DMS153 treated with DMSO at 0.1 percent for 48 hours (cell line): Measurements from ENCODE around the gene IPO5.
"Not testable (repeated sequence)": the region's sequence is repeated elsewhere in the genome, so short reads cannot be mapped to it uniquely, and the experiment has no call there.

Experiments used
- DNase-seq: peaks from one replicate; lab custom pipeline; 2025; ENCODE audit not compliant: unreplicated experiment; lab: John Stamatoyannopoulos, UW

The IPO5 gene

GRCh38 chr13:97948041-97948440, 5.4 kb upstream of the IPO5 start:
- no peak for DNase-seq

GRCh38 chr13:97949316-97949715, 4.2 kb upstream of the IPO5 start:
- not testable (repeated sequence) for DNase-seq

- no peak for DNase-seq
These were observed 2.1 kb upstream of the IPO5 start for GRCh38 chr13:97951376-97951775.

- DNase-seq: not testable (repeated sequence)
These were observed 644 bp upstream of the IPO5 start for GRCh38 chr13:97952831-97953230.

DNA sequence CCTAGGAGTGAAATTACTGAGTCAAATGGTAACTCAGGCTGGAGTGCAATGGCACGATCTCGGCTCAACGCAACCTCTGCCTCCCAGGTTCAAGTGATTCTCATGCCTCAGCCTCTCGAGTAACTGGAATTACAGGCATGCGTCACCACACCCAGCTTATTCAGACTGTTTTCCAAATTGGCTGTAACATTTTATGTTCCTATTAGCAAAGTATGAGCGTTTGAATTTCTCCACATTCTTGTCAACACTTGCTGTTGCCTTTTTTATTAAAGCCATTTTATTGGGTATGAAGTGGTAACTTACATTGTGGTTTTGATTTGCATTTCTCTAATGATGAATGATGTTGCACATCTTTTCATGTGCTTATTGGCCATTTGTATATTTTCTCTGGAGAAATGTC, 7.9 kb downstream of the IPO5 start:
- DNase-seq: no peak

GRCh38 chr13:97962887-97963286, 9.4 kb downstream of the IPO5 start:
- DNase-seq: no peak

DNA sequence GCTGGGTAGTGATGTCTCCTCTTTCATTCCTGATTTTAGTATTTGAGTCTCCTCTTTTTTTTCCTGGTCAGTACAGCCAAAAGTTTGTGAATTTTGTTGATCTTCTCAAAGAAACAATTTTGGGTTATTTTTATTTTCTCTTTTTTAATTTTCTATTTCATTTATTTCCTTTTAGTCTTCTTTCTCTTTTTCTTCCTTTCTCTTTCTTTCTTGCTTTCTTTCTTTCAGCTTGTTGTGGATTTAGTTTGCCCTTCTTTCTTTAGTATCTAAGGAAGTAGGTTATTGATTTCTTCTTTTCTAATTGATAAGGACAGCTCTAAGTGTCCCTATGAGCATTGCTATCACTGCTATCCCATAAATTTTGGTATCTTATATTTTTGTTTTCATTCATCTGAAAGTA, 13.8 kb downstream of the IPO5 start:
- DNase-seq: no peak

DNA sequence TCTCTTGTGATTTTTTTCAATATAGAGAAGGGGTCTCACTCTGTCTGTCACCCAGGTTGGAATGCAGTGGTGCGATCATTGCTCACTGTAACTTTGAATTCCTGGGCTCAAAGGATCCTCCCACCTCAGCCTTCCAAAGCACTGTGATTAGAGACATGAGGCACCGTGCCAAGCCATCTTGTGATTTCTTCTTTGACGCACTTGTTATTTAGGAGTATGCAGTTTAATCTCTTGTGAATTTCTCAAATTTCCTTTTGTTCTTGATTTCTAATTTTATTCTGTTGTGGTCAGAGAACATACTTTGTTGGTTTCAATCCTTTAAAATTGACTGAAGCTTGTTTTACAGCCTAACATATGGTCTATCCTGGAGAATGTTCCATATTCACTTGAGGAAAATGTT, 14.5 kb downstream of the IPO5 start:
- no peak for DNase-seq

DNA sequence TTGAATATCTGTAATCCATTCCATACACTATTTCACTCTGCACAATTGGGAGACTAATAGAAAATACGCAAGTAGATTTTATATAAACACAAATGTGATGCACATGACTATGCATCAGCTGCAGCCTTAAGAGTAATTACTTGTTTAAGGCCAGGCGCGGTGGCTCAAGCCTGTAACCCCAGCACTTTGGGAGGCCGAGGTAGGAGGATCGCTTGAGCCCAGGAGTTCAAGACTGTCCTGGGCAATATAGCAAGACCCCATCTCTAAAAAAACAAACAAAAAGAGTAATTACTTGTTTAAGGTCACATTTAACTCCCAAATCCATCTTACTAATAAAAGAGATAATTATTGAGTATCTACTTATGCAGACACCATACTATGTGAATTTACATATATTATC, 18.0 kb downstream of the IPO5 start:
- no peak for DNase-seq

DNA sequence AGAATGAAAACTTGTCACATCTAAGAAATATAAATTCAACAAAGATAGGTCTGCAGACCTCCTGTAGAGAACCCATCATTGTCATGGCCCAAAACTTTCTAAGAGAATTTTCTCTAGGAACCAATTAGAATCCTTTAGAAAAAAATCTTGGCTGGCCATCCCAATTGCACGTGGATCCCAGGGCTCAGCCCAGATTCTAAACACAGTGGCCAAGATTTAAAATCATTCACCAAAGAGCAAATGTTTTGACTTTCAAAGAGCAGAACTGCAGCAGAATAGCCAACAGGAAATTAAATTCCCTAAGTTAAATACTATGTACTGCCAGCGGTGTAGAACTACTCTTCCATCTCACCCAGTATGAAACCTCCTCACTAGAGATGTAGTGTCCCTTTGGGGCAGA, 21.3 kb downstream of the IPO5 start:
- DNase-seq: no peak

- no peak for DNase-seq
These were observed 21.9 kb downstream of the IPO5 start for GRCh38 chr13:97975280-97975847.

- peak; percentile 64 for DNase-seq
These were observed 22.6 kb downstream of the IPO5 start for GRCh38 chr13:97975848-97976609.

GRCh38 chr13:97976610-97977521, 23.4 kb downstream of the IPO5 start:
- DNase-seq: peak; percentile 62

DNA sequence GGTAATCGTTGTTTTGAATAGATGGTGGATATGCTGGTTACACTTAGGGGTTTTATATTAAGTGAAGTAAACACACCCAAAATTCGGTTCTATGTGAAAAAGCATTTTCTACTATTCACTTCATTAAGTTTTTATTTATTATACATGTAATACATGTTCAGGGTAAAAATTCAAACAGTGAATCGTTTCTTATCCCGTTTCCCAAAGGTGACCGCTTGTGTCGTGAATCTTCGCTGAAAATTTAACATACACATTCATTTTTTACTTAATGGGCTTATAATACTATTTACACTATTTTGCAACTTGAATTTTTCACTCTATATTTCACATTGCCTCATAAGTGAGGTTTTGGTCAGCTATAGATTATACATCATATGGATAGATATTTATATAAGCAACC, 24.5 kb downstream of the IPO5 start:
- DNase-seq: no peak

GRCh38 chr13:97978651-97979050, 25.2 kb downstream of the IPO5 start:
- DNase-seq: no peak

DNA sequence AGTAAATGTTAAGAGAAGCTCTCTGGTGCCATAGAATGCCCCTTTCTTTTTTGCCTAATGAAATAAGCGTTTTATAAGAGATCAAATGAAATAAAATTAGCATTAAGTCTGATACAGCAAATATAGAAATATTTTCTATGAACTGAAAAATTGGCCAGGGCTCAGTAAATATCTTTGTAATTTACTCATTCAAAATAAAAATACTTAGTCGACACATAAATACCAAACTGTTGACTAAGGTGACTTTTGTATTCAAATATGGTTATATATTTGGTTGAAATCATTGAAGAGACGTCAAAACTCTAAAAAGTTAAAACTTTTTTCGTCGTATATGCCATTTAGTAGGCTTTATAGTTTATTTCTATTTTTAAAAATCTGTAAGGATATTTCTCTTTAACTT, 25.6 kb downstream of the IPO5 start:
- DNase-seq: no peak

DNA sequence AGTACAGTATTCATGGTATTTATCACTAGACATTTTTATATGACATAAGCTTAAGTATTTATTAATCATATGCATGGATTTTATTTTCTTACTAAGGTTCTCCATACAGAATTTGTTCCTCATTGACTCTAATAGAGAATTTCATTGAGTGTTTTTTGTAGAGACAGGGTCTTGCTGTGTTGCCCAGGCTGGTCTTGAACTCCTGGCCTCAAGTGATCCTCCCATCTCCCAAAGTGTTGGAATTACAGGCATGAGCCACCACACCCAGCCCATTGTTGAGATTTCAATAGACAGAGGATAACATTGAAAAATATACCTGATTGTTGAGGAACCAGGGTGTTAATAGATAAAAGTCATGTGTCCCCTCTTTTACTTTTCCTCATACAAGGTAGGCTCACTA, 26.1 kb downstream of the IPO5 start:
- DNase-seq: no peak

- DNase-seq: no peak
These were observed 28.8 kb downstream of the IPO5 start for GRCh38 chr13:97982286-97982685.

- no peak for DNase-seq
These were observed 33.4 kb downstream of the IPO5 start for GRCh38 chr13:97986835-97987234.

DNA sequence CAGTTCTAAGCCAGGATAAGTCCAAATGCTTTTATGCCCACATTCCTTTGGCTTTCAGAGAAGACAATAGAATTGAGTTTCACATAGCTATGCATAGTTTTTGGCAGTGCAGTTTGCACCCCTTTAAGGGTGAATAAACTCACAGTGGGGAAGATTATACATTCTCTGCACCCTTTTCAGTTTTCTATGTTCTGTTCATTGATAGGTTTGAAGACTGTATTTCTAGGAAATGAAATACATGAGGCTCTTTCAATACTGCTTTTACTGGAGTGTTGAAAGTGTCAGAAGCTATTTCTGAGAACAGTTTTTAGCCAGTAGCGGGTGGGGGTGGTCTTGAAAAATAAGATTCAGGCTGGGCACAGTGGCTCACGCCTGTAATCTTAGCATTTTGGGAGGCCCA, 46.2 kb downstream of the IPO5 start:
- no peak for DNase-seq

DNA sequence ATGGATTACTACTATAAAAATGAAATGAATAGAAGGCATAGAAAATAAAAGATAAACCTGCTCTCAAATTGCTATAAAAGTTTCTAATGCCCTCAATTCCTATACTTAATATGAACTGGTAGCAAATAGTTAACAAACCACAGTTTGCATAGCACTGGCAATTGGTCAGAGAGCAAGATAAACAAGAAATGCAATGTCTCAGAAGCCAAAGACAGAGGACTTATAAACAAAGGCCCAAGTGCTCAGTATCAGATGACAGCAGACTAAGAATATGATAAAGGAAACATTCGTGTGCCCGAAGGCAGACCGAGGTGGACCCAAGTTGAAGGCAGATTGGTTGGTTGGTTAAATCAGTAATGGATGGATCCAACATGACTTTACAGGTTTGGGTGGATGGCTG, 50.6 kb downstream of the IPO5 start:
- DNase-seq: no peak

DNA sequence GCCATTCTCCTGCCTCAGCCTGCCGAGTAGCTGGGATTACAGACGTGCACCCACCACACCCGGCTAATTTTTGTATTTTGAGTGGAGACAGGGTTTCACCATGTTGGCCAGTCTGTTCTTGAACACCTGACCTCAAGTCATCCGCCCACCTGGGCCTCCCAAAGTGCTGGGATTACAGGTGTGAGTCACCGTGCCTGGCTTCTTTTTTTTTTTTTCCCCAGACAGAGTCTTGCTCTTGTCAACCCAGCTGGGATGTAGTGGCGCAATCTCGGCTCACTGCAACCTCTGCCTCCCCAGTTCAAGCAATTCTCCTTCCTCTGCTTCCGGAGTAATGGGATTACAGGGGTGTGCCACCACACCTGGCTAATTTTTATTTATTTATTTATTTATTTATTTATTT, 51.5 kb downstream of the IPO5 start:
- DNase-seq: not testable (repeated sequence)
